Common myeloid progenitor, CD34-positive (primary cell): ENCODE data around the gene GALNT14.

Source experiments
- CTCF ChIA-PET: fragments of 350-600 bp; sonication (Branson Sonifier 250); formaldehyde crosslinking; loops from one replicate; lab custom pipeline; 2021; ENCODE audit warnings: antibody characterized with exemption; lab: Charles Lee
- POLR2A ChIA-PET: fragments of 350-600 bp; sonication (Branson Sonifier 250); formaldehyde crosslinking; loops from one replicate; lab custom pipeline; 2021; ENCODE audit warnings: antibody characterized with exemption; lab: Charles Lee
- DNase-seq, 3 donors: peaks; one replicate each; pipeline versions ENCODE4 v3.0.0 to v3.0.0-alpha.2; 2013
- H3K27ac ChIP-seq, 2 experiments: 1 replicate in 1 of 2; 2 replicates in 1 of 2; pipeline ENCODE4 v1.7.0; 2013; ENCODE audit warnings: inconsistent platforms in 2 of 2, low read length in 2 of 2, mild to moderate bottlenecking in 2 of 2, low read depth in 1 of 2, moderate library complexity in 1 of 2; ENCODE audit not compliant: severe bottlenecking in 2 of 2, insufficient read depth in 1 of 2, poor library complexity in 1 of 2
- H3K27me3 ChIP-seq, 5 experiments: replicated peaks in 2 of 5; 1 replicate in 3 of 5; 2 replicates in 2 of 5; pipeline versions ENCODE4 v1.6.1 to v1.7.0; 2013; ENCODE audit warnings: low read length in 4 of 5, mild to moderate bottlenecking in 2 of 5, moderate library complexity in 2 of 5, inconsistent platforms in 1 of 5; ENCODE audit not compliant: insufficient read depth in 5 of 5, control insufficient read depth in 4 of 5
- H3K36me3 ChIP-seq, 4 experiments: 1 replicate in 2 of 4; 2 replicates in 2 of 4; pipeline versions ENCODE4 v1.6.1 to v1.7.0; 2013; ENCODE audit warnings: low read length in 3 of 4, control low read depth in 1 of 4, mild to moderate bottlenecking in 1 of 4; ENCODE audit not compliant: control insufficient read depth in 4 of 4, insufficient read depth in 4 of 4
- H3K4me1 ChIP-seq, 4 experiments: 1 replicate in 3 of 4; 2 replicates in 1 of 4; pipeline versions ENCODE4 v1.6.1 to v1.7.1; 2013; ENCODE audit warnings: low read length in 3 of 4, mild to moderate bottlenecking in 3 of 4, control low read depth in 1 of 4, inconsistent platforms in 1 of 4, moderate library complexity in 1 of 4; ENCODE audit not compliant: control insufficient read depth in 4 of 4, insufficient read depth in 4 of 4; ENCODE audit errors: control extremely low read depth in 1 of 4
- H3K4me3 ChIP-seq, 7 experiments: 1 replicate in 4 of 7; 2 replicates in 3 of 7; pipeline versions ENCODE4 v1.5.1 to v1.7.0; 2013; ENCODE audit warnings: mild to moderate bottlenecking in 7 of 7, low read length in 6 of 7, moderate library complexity in 6 of 7, inconsistent platforms in 2 of 7, low read depth in 2 of 7, control low read depth in 1 of 7; ENCODE audit not compliant: insufficient read depth in 4 of 7, control insufficient read depth in 1 of 7; ENCODE audit errors: extremely low read depth in 1 of 7
- H3K9me3 ChIP-seq, 5 experiments: 1 replicate in 4 of 5; 2 replicates in 1 of 5; pipeline versions ENCODE4 v1.6.1 to v1.7.1; 2013; ENCODE audit warnings: low read length in 4 of 5, mild to moderate bottlenecking in 2 of 5, inconsistent platforms in 1 of 5, low read depth in 1 of 5, moderate library complexity in 1 of 5; ENCODE audit not compliant: control insufficient read depth in 4 of 5, insufficient read depth in 2 of 5; ENCODE audit errors: control extremely low read depth in 1 of 5
- WGBS: methylation state at CpG from one replicate; pipeline ENCODE4 v1.1.5; 2013; ENCODE audit not compliant: insufficient coverage; 5-methylcytosine and 5-hydroxymethylcytosine counted together

The GALNT14 gene

DNA sequence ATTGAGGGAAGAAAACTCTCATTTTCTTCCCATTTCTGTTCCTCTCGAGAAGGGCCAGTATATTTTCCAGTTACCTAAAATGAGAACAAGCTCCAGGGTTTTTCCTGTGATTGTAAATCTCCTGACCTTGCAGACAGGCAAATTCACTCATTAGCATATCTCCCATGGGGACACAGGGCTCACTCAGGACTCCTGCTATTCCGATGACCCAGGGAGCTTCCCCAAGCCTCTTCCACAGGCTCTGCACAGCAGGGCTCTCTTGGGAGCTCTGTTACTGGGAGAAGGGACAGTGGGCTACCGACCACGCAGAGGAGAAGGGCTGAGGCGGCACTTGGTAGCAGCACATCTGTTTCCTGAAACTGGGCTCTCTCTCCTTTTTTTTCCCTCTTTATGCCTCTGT lies 195.8 kb downstream of the GALNT14 start:
- H3K36me3 ChIP-seq = peaks cover 2 to 12% (median 3%) of the 10 kb centered on the region in 4 experiments
- ChIA-PET POLR2A (no interaction called here), CTCF (no interaction called here)
- no peak for DNase-seq
- 92% methylated on average over 2 of the region's 5 CpGs for WGBS
- no peaks in the 10 kb centered on the region for H3K9me3 ChIP-seq
- H3K4me3 ChIP-seq = no peak overlapping the region
- no peak overlapping the region for H3K27ac ChIP-seq
- no peaks in the 10 kb centered on the region for H3K4me1 ChIP-seq
- no peaks in the 10 kb centered on the region for H3K27me3 ChIP-seq

DNA sequence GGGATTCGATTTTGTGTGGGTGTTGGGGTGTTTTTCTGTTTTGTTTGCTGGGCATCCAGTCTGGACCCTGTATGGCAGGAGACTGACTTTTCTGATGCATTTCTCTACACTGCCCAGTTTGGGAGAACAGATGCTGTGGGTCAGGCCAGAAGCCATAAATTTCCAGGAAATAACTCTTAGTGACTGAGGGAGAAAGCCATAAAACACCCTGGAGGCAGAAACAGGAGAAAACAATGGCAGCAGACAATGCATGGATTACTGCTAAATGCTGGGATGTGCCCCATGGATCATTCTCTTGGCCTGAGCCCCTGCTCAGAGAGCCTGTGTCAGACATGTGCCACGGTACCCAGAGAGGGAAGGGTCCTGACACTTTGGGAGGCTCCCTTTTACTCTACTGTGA lies 197.4 kb downstream of the GALNT14 start:
- WGBS = 100% methylated on average over 1 of the region's 2 CpGs
- Histone ChIP-seq H3K9me3 (no peaks in the 10 kb centered on the region), H3K36me3 (peaks cover 2 to 17% (median 2%) of the 10 kb centered on the region in 4 experiments), H3K4me3 (no peak overlapping the region), H3K27ac (no peak overlapping the region), H3K4me1 (no peaks in the 10 kb centered on the region), H3K27me3 (no peaks in the 10 kb centered on the region)
- no peak for DNase-seq
- ChIA-PET POLR2A (no interaction called here), CTCF (no interaction called here)

DNA sequence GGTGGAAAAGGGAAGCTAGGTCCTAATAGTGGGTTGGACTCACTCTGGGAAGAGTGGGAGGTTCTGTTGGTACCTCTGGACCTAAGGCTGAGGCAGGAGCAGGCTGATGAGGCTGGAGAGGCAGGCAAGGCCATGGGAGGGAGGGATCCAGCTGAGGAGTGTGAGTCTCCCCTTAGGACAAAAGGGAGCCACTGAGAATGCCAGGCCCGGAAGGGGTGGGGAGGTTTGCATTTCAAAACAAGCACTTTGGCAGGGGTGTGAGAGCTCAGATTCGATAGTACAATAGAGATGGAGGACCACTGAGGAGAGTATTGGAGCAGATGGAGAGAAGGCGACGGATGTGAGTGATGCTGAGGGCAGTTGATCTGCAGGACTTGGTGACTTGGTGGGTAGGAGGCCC lies 198.9 kb downstream of the GALNT14 start:
- POLR2A ChIA-PET = no interaction called here
- H3K4me1 ChIP-seq = no peaks in the 10 kb centered on the region

GRCh38 chr2:30938196-30938595 lies 200.0 kb downstream of the GALNT14 start:
- Histone ChIP-seq H3K27me3 (no peaks in the 10 kb centered on the region), H3K36me3 (peaks cover 0 to 5% (median 0%) of the 10 kb centered on the region in 4 experiments), H3K27ac (no peak overlapping the region), H3K9me3 (no peaks in the 10 kb centered on the region), H3K4me1 (peaks cover 0 to 6% (median 0%) of the 10 kb centered on the region in 4 experiments), H3K4me3 (no peak overlapping the region)
- 100% methylated on average over 1 of the region's 1 CpG for WGBS
- no peak for DNase-seq
- ChIA-PET CTCF (no interaction called here), POLR2A (no interaction called here)

More for the DNA sequence above, 198.9 kb downstream of the GALNT14 start:
- peaks cover 0 to 6% (median 0%) of the 10 kb centered on the region in 4 experiments for H3K36me3 ChIP-seq
- WGBS = 100% methylated on average over 4 of the region's 4 CpGs
- no peak overlapping the region for H3K27ac ChIP-seq
- DNase-seq = no peak
- no peaks in the 10 kb centered on the region for H3K27me3 ChIP-seq
- CTCF ChIA-PET = no interaction called here
- H3K9me3 ChIP-seq = no peaks in the 10 kb centered on the region
- H3K4me3 ChIP-seq = no peak overlapping the region

- POLR2A ChIA-PET = no interaction called here
- DNase-seq = no peak
- Histone ChIP-seq H3K4me1 (peaks cover 0 to 13% (median 2%) of the 10 kb centered on the region in 4 experiments), H3K9me3 (no peaks in the 10 kb centered on the region), H3K27ac (no peak overlapping the region), H3K27me3 (no peaks in the 10 kb centered on the region), H3K36me3 (peaks cover 0 to 5% (median 0%) of the 10 kb centered on the region in 4 experiments), H3K4me3 (no peak overlapping the region)
- 100% methylated on average over 2 of the region's 2 CpGs for WGBS
- CTCF ChIA-PET = interaction anchor here (1.3 kb wide), 1 partner anchor 10 kb away, joined by 3 read pairs; no protein-coding TSS in a partner anchor
These were observed 201.3 kb downstream of the GALNT14 start for GRCh38 chr2:30936977-30937376.

DNA sequence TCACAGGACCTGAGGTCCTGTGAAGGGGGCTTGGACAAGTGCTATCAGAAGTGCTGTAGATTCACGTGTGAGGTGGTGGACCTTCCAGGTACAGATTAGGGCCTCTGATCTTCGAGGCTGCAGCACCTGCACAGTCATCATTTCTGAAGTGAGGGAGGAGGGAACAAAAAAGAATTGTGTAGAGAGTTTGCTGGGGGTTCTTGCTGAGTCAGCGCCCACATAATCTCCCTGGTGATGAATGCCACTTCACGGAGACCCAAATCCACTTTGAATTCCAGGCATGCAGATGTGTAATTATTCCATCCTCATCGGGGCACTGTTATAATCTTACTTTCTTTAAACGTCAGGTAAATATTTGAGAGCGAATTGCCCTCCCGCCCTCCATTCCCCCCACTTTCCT lies 202.4 kb downstream of the GALNT14 start:
- Histone ChIP-seq H3K27me3 (no peaks in the 10 kb centered on the region), H3K36me3 (peaks cover 0 to 5% (median 0%) of the 10 kb centered on the region in 4 experiments), H3K9me3 (no peaks in the 10 kb centered on the region), H3K4me3 (no peak overlapping the region), H3K4me1 (peaks cover 0 to 13% (median 2%) of the 10 kb centered on the region in 4 experiments), H3K27ac (no peak overlapping the region)
- ChIA-PET POLR2A (no interaction called here), CTCF (no interaction called here)
- WGBS = 52% methylated on average over 6 of the region's 8 CpGs
- peak in 2 of 3 donors; percentile 7 to 18 for DNase-seq

- POLR2A ChIA-PET = no interaction called here
- Histone ChIP-seq H3K27ac (no peak overlapping the region), H3K9me3 (no peaks in the 10 kb centered on the region), H3K4me3 (no peak overlapping the region), H3K27me3 (no peaks in the 10 kb centered on the region), H3K36me3 (peaks cover 0 to 8% (median 0%) of the 10 kb centered on the region in 4 experiments), H3K4me1 (peaks cover 0 to 13% (median 2%) of the 10 kb centered on the region in 4 experiments)
- WGBS = 84% methylated on average over 7 of the region's 7 CpGs
- DNase-seq = peak in 2 of 3 donors; percentile 40 to 46
- CTCF ChIA-PET = no interaction called here
These were observed 204.2 kb downstream of the GALNT14 start for GRCh38 chr2:30934066-30934465.
